ENCODE measurements around the gene AP3S2.

Gene AP3S2

GRCh38 chr15:89812847-89813320 is 80.9 kb downstream of the AP3S2 start:
- DNase-seq = no peak

DNA sequence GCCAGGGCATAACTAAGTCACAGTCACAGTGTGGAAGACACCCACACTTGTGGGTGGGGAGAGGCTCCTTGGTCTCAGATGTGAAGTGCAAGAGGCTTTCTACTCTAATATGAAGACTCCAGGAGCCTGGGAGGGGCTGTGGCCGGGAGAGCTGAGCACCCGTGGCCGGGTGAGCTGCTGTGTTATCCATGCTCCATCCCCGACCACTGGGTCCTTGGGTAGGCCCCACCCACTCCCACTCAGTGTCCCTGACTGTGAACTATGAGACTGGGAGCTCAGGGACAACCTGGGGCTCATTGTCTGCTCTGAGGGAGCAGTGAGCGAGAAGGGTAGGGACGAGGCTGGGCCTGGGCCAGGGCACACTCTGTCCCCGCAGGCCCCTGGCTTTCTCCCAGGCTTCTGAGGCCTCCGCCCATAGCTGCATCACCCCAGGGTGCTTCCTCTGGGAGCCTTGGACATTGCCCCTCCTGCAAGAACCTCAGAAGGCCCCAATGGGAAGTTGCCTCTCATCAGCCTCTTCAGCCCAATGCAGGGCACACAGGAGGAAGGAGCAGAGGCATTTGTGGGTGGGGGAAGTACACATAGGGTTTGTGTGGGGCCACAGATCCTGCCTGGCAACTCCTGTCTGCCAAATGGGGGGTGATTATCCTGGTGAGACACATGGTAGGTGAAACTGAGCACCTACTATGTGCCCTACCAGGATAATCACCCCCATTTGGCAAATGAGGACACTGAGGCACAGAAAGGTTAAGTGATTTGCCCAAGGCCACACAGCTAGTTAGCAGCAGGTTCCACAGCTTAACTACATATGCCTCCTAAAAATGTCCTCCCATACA is 81.6 kb downstream of the AP3S2 start:
- DNase-seq = no peak

DNA sequence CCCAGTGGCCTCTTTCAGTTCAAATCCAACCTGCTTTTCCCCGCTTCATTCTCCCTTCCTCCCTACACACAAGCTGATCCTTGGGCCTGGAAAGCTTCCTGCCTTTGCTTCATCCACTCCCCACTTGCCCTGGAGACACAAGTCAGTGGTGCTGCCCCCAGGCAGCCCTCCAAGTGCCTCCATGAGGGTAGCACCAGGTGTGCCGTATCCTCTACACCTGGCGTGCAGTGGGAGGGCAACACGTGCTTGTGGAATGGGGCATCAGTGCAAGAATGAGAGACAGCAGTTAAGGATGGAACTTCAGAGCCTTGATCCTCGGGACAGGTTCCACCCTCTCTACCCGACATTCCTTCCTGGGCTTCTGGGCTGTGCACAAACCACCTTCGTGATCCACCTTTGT is 83.0 kb downstream of the AP3S2 start:
- DNase-seq = no peak

GRCh38 chr15:89809787-89810148 is 84.0 kb downstream of the AP3S2 start:
- no peak for DNase-seq

GRCh38 chr15:89809093-89809786 is 84.6 kb downstream of the AP3S2 start:
- no peak for DNase-seq

DNA sequence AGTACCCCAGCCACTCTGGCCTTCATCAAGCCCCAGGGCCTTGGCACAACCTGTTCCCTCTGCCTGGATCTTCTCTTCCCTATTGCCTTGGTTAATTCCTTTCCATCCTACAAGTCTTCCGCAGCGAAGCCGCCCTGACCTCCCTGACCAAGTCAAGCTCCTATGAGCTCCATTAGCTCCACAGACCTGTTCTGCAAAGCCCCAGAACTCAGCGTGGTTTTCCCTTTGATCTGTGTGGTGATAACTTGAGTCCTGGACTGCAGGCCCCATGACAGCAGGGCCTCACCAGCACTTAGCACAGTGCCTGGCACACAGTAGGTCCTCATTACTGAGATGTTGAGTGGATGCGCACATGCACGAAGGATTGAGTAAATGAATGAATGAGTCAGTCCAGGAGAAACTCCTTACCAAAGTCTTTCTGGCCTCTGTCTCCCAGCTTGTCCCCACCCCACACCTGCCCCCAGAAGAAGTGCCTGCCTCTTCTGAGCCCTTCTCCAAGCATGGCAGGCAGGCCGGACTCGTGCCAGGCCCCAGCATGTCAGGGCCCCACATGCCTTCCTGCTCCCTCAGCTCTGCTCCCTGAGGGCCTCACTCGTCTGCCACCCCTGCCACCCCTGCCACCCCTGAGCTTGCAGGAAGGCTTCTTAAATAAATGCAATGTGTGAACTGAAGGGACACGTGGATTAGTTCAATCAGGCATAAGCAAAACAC is 85.5 kb downstream of the AP3S2 start:
- DNase-seq = no peak

- no peak for DNase-seq
Observed at GRCh38 chr15:89807689-89808088, 86.1 kb downstream of the AP3S2 start.

DNA sequence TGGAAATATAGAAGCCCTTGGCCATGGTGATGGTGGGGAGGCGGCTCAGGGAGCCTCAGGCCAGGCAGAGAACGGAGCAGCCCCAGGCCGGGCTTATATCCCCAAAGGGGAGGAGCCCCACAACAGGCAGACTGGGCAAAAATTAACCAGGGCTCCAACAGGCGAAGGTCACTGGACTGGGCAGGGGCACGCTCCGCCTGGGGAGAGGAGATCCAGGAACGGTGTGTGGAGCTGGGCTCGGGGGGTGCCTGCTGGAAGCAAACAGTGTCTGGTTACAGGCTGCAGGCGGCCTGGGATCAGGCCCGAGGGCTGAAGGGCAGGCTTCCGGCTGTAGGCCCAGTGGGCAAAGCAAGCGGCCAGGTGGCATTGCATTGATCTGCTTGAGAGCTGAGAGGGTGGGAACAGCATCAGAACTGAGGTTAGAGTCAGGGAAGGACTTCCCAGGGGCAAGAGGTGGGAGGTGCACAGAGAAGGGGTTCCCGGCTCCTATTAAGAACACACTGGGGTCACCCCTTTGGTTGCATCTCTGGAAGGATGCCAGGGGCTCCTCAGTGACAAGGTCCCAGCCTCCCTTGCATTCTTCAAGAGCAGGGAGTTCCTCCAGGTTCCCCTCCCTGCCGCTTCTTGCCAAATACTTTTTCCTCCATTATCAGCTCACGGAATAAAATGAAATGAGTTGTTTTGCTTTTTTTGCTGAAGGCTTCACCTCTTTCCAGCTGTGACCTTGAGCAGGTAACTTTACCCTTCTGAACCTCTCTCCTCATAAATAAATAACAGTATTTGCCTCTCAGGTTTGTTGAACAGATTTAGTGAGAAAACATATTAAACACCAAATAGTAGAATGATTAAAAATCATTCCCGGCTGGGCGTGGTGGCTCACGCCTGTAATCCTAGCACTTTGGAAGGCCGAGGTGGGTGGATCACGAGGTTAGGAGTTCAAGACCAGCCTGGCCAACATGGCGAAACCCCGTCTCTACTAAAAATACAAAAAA is 86.9 kb downstream of the AP3S2 start:
- no peak for DNase-seq

DNA sequence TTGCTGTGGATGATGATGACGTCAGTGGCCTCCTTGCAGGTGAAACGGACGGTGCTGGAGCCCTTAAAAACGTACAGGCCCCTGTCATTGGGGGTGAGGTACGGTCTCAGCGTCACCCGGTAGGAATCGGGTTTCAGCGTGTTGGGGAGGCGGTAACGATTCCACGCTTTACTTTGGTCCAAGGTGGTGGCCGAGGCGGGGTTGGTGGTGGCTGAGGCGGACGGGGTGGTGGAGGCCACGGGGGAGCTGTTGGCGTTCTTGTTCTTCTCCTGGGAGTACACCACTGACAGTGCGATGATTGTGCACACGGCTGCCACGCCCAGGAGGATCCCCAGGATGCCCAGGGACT is 87.6 kb downstream of the AP3S2 start:
- no peak for DNase-seq

DNA sequence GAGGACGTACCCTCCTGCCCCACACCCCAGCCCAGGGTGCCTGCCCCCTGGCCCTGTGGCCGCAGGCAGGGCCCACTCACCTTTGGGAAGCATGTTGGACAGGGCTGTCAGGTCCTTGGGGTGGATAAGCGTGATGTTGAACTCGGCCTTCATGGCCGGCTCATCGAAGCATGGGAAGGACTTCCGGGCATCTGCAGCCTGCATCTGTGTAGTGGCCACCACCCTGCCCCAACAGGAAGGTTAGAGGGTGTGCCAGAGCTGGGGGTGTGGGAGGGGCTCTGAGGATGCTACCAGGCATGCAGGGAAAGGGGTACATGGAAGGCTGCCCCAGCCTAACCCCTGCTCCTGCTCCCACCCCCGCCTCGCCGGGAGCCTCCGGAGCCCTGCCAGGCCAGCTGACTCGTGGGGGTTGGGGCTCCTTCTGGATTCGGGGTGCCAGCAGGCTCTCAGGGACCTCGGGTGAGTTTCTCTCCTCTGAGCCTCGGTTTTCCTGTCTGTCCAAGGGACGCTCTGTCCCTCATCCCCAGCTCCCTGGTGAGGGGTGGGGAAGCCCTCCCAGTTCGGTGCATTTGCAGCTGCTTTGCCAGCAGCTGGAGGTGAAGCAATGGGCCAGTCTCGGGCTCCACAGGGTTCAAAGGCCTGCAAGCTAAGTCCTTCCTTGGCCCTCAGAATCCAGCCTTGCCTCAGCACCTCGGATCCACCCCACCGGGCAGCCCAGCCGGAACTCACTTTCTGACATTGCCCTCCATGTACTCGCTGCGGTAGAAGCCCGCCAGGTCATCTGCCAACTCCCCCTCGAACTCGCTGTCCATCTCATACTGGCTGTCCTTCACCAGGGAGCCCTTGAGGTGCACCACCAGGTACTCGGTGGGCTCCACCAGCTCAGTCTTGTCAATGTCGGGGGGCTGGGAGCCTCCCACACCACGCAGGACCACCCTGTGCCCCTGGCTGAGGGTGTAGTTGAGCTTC is 88.3 kb downstream of the AP3S2 start:
- DNase-seq = no peak

DNA sequence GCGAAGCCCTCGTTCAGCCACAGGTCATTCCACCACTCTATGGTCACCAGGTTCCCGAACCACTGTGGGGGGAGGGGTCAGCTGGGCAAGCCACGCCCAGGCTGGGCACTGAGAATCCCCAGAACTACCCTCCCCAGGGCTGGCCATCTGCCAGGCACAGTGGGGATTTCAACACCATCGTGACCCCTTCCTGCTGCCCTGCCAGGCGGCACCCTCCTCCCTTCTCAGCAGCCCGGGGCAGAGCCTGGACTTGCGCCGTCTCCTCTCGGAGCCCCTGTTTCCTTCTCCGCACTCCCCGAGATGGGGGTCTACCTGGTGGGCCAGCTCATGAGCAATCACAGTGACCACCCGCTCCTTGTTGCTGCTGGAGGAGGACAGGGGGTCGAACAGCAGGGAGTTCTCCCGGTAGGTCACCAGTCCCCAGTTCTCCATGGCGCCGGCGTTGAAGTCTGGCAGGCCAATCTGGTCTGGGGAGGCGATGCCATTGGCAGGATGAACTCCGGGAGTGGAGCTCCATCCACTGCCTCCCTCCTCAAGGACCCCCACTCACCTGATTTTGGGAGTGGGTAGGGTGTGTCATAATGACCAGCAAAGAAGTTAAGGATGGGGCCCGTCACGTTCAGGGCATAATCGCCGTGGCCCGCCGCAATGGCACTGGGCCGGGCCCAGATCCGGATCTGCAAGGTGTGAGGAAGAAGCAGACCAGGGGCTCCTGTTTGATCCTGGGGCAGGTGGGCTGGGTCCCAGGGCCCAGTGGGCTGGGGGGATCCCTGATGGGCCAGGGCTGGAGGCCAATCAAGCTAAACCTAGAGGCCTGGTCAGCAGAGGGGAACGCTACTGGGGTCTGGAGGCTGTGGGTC is 89.6 kb downstream of the AP3S2 start:
- no peak for DNase-seq

GRCh38 chr15:89802986-89803824 is 90.6 kb downstream of the AP3S2 start:
- no peak for DNase-seq

GRCh38 chr15:89802231-89802928 is 91.4 kb downstream of the AP3S2 start:
- DNase-seq = no peak

GRCh38 chr15:89801471-89802195 is 92.2 kb downstream of the AP3S2 start:
- no peak for DNase-seq

DNA sequence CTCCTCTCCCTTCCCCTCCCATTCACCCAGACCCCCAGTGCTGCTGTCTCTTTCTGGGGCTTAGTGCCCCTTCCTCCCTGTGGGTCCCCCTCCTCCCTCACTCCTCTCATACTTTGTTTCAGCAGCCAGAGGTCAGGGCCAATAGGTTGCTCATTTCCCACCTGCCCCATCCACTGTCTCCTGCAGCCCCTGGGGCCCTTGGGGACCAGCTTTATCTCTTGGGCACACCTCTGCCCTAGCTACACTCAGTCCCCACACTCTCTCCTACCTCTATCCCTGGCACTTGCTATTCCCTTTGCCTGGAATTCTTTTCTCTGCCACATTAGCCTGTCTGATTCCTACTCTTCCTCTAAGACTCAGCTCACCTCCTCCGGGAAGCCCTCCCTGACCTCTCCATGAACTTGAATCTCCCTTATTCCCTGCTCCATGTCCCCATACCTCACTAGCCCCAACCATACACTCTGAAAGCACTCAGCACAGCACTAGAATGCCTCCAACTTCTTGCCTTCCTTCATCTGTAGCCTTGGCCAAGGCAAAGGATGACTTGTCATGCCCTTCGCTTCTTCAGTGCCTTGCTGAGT is 93.8 kb downstream of the AP3S2 start:
- no peak for DNase-seq

DNA sequence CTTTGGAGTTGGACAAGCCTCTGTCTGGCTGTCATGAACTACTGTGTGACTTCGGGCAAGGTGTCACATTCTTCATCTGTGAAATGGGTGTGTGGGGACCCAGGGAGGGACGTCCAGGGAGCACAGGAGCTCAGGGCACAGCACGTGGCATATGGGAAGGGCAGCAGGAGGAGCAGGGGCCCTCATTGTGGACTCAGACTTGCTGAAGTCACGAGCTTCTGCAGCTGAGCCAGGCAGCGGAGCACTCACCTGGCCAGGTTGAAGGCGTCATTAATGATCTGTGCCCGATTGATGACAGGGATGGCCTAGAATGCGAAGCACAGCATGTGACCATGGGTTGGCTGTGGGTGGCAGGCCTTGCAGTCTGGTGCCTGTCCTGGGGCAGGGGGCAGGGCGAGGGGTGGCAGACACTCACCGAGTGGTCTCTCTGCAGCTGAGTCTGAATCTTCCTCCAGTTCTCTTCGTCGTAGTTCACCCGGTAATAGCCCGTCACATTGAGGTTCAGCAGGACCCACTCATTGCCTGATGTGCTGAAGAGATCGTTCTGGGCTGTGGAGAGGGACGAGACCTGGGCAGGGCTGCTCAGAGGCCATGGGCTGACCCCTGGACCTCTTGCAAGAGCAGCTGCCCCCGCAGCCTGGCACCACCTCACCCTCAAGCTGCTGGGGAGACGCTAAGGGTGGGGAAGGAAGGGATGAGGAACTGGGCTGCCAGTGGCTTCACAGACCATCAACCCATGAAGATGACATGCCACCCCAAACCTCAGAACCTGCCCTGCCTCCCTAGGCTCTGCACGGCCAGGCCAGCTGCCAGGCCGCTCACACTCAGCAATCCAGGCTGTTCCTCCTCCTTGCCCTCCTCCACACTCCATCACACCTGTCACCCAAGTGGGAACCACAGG is 94.5 kb downstream of the AP3S2 start:
- DNase-seq = no peak

All from NCI-H2029 treated with DMSO at 0.1 percent for 48 hours (cell line).